ENCODE measurements around the gene FAM181A. TPM values are rescaled to one million over a fixed set of nuclear protein-coding genes. Genes with fewer than 3 reads are reported as not detected.
A peak's percentile ranks its signal among the peaks of the same experiment; 100 is the strongest.

Gene FAM181A
- total and polyA plus RNA-seq, 4 experiments from 2014 or later, result not detected

- Histone ChIP-seq H3K27me3 (ENCODE audit: insufficient read depth, low read length) (no peaks in the 10 kb centered on the region), H3K36me3 (ENCODE audit: insufficient read depth, low read length) (no peaks in the 10 kb centered on the region), H3K9me3 (ENCODE audit: control insufficient read depth in 1 of 2, low read length in 2 of 2) (no peaks in the 10 kb centered on the region), H3K4me1 (ENCODE audit: insufficient read depth, low read length) (peaks cover 3% of the 10 kb centered on the region), H3K27ac (ENCODE audit: low read depth, low read length) (no peak overlapping the region), H3K4me3 (ENCODE audit: low read length in 2 of 2) (no peak overlapping the region)
- CTCF ChIA-PET (ENCODE audit: partially characterized antibody), result interaction anchor here (1.7 to 2.6 kb wide), 2 partner anchors 11 to 12 kb away, joined by 7 read pairs; no protein-coding TSS in a partner anchor
- Mint-ChIP-seq H3K27me3 (peaks cover 2 to 11% of the 10 kb centered on the region in 2 donors), H3K9me3 (no peaks in the 10 kb centered on the region), H3K36me3 (no peaks in the 10 kb centered on the region), H3K4me1 (peaks cover 0 to 2% (median 0%) of the 10 kb centered on the region in 4 donors), H3K4me3 (peak overlapping the region in 1 of 8 donors; percentile 12), H3K27ac (no peak overlapping the region)
- POLR2A ChIA-PET (ENCODE audit: partially characterized antibody), result no interaction called here
- intact Hi-C loops (cut with micrococcal nuclease), result no loop called here
- DNase-seq, result peak in 1 of 5 donors; percentile 38
Measured at GRCh38 chr14:93903342-93904184, 23.6 kb upstream of the FAM181A start.

DNA sequence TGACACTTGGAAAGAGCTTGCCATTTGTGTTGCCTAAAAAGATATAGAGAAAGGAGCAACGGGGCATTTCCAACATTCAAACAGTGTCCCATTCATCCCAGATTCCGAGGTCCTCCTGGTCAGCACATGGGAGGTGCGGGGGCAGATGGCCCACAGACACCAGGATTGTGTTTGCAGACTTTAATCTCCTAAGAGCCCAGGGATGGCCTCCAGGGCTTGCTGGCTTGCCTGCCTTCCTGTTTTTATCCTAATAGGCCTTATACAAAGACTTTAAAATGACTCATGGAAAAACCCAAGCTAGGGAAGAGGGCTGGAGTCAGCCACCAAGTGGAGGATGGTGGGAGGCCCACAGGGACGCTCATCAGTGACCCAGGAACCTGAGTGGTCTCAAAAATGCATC, 21.5 kb upstream of the FAM181A start:
- Mint-ChIP-seq H3K4me1 (peaks cover 0 to 2% (median 0%) of the 10 kb centered on the region in 4 donors), H3K36me3 (no peaks in the 10 kb centered on the region), H3K27ac (no peak overlapping the region), H3K4me3 (no peak overlapping the region), H3K27me3 (peaks cover 2 to 11% of the 10 kb centered on the region in 2 donors), H3K9me3 (no peaks in the 10 kb centered on the region)
- H3K4me1 ChIP-seq (ENCODE audit: insufficient read depth, low read length), result peaks cover 3% of the 10 kb centered on the region
- no peaks in the 10 kb centered on the region for H3K9me3 ChIP-seq (ENCODE audit: control insufficient read depth in 1 of 2, low read length in 2 of 2)
- no peaks in the 10 kb centered on the region for H3K36me3 ChIP-seq (ENCODE audit: insufficient read depth, low read length)
- DNase-seq, result no peak
- POLR2A ChIA-PET (ENCODE audit: partially characterized antibody), result no interaction called here
- no peaks in the 10 kb centered on the region for H3K27me3 ChIP-seq (ENCODE audit: insufficient read depth, low read length)
- no peak overlapping the region for H3K4me3 ChIP-seq (ENCODE audit: low read length in 2 of 2)
- CTCF ChIA-PET (ENCODE audit: partially characterized antibody), result interaction anchor here (1.1 to 2.6 kb wide), 2 partner anchors 10 kb away, joined by 4 to 7 read pairs; no protein-coding TSS in a partner anchor
- no peak overlapping the region for H3K27ac ChIP-seq (ENCODE audit: low read depth, low read length)
- intact Hi-C loops (cut with micrococcal nuclease), result loop anchor here (5.0 kb wide), 1 partner anchor 953 kb away; no protein-coding TSS in a partner anchor

GRCh38 chr14:93906341-93907329, 20.5 kb upstream of the FAM181A start:
- no peak overlapping the region for H3K27ac ChIP-seq (ENCODE audit: low read depth, low read length)
- no peak overlapping the region for H3K27ac Mint-ChIP-seq
- H3K36me3 ChIP-seq (ENCODE audit: insufficient read depth, low read length), result no peaks in the 10 kb centered on the region
- CTCF ChIA-PET (ENCODE audit: partially characterized antibody), result interaction anchor here (1.0 to 1.4 kb wide), 4 partner anchors 9 to 14 kb away, joined by 3 to 4 read pairs (median 4); no protein-coding TSS in a partner anchor
- peaks cover 3% of the 10 kb centered on the region for H3K4me1 ChIP-seq (ENCODE audit: insufficient read depth, low read length)
- H3K27me3 ChIP-seq (ENCODE audit: insufficient read depth, low read length), result no peaks in the 10 kb centered on the region
- no peak overlapping the region for H3K4me3 ChIP-seq (ENCODE audit: low read length in 2 of 2)
- no peaks in the 10 kb centered on the region for H3K9me3 Mint-ChIP-seq
- H3K36me3 Mint-ChIP-seq, result no peaks in the 10 kb centered on the region
- intact Hi-C loops (cut with micrococcal nuclease), result loop anchor here (5.0 kb wide), 1 partner anchor 954 kb away; no protein-coding TSS in a partner anchor
- H3K4me1 Mint-ChIP-seq, result peaks cover 0 to 2% (median 0%) of the 10 kb centered on the region in 4 donors
- H3K9me3 ChIP-seq (ENCODE audit: control insufficient read depth in 1 of 2, low read length in 2 of 2), result no peaks in the 10 kb centered on the region
- POLR2A ChIA-PET (ENCODE audit: partially characterized antibody), result no interaction called here
- peak; percentile 19 to 51 (median 37) for DNase-seq
- H3K4me3 Mint-ChIP-seq, result peak overlapping the region in 1 of 8 donors; percentile 17
- H3K27me3 Mint-ChIP-seq, result peaks cover 2 to 11% of the 10 kb centered on the region in 2 donors

DNA sequence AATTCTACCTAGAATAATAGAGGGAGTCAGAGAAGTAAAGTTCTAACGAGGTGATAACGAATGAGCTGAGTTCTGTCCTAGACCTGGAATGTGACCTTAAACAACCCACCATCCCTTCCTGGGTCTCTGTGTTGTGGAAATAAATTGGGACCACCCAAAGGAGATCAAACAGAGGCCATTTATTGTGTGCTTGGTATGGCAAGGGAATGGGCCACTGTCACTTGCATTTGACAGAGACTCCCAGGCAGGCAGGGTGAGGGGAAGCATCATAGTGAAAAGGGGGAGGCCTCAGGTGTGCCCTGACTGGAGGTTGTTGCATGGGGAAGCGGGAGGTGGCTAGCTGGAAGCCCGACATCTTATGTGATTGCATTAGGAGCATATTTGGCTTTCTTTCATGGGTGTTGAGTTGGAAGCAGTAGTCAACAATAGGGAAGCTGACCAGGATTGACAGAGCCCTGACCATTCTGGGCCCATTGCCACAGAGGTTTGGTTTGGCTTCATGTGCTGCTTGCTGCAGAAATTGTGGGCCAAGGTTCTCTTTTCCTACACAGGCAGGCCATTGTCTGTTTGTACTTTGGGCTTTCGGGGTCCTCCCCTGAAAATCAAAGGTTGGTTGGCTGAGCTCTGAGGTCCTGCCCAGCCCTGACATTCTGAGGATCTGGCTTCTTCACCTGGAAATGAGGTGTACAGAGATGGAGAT, 17.6 kb upstream of the FAM181A start:
- no peak overlapping the region for H3K4me3 ChIP-seq (ENCODE audit: low read length in 2 of 2)
- Mint-ChIP-seq H3K27ac (no peak overlapping the region), H3K36me3 (no peaks in the 10 kb centered on the region), H3K4me3 (no peak overlapping the region), H3K27me3 (peaks cover 0 to 4% of the 10 kb centered on the region in 2 donors), H3K4me1 (peaks cover 0 to 4% (median under 1%) of the 10 kb centered on the region in 4 donors), H3K9me3 (peaks cover 0 to 13% (median 5%) of the 10 kb centered on the region in 8 donors)
- no peak overlapping the region for H3K27ac ChIP-seq (ENCODE audit: low read depth, low read length)
- ChIA-PET CTCF (ENCODE audit: partially characterized antibody) (interaction anchor here (1.2 to 1.7 kb wide), 2 partner anchors 16 to 117 kb away, joined by 3 to 5 read pairs; partner anchors contain the start of gene OTUB2), POLR2A (ENCODE audit: partially characterized antibody) (no interaction called here)
- no peaks in the 10 kb centered on the region for H3K9me3 ChIP-seq (ENCODE audit: control insufficient read depth in 1 of 2, low read length in 2 of 2)
- peaks cover 3% of the 10 kb centered on the region for H3K4me1 ChIP-seq (ENCODE audit: insufficient read depth, low read length)
- H3K36me3 ChIP-seq (ENCODE audit: insufficient read depth, low read length), result no peaks in the 10 kb centered on the region
- no peak for DNase-seq
- intact Hi-C loops (cut with micrococcal nuclease), result loop anchor here (5.0 kb wide), 1 partner anchor 957 kb away; no protein-coding TSS in a partner anchor
- no peaks in the 10 kb centered on the region for H3K27me3 ChIP-seq (ENCODE audit: insufficient read depth, low read length)

DNA sequence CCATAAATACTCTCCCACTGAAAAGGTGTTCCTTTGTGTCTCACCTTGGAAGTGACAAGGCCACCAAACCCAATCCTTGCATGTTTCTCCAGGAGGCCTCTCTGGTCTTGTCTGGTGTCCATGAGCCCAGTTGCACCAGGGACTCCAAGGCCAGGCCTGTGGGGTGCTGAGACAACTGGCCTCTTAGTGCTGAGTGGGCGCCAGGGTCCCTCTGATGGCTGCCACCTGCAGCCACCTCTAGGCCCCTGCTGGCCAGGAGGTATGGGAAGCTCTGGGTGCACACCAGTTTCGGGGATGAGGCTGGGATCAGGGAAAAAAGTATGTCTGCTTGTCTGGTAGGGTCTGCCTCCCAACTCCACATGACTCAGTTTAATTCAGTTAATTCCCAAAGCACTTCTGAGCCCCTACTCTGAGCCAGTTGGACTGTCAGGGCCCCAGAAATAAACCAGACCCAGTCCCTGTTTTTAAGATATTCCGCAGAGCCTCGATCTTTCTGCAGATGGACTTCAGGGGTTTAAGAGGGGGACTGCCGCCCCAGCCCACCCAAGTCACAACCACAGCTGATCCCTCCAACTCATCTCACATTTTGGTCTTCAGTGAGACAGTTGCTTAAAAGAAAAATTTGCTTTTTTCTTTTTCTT, 15.0 kb upstream of the FAM181A start:
- Histone ChIP-seq H3K27me3 (ENCODE audit: insufficient read depth, low read length) (no peaks in the 10 kb centered on the region), H3K36me3 (ENCODE audit: insufficient read depth, low read length) (no peaks in the 10 kb centered on the region), H3K4me3 (ENCODE audit: low read length in 2 of 2) (no peak overlapping the region), H3K4me1 (ENCODE audit: insufficient read depth, low read length) (no peaks in the 10 kb centered on the region), H3K27ac (ENCODE audit: low read depth, low read length) (no peak overlapping the region), H3K9me3 (ENCODE audit: control insufficient read depth in 1 of 2, low read length in 2 of 2) (no peaks in the 10 kb centered on the region)
- no peaks in the 10 kb centered on the region for H3K36me3 Mint-ChIP-seq
- ChIA-PET POLR2A (ENCODE audit: partially characterized antibody) (no interaction called here), CTCF (ENCODE audit: partially characterized antibody) (interaction anchor here (1.1 to 1.6 kb wide), 3 partner anchors 13 to 23 kb away, joined by 3 to 4 read pairs (median 3); no protein-coding TSS in a partner anchor)
- no peak overlapping the region for H3K27ac Mint-ChIP-seq
- H3K27me3 Mint-ChIP-seq, result peaks cover 0 to 5% of the 10 kb centered on the region in 2 donors
- peaks cover 0 to 2% (median under 1%) of the 10 kb centered on the region in 4 donors for H3K4me1 Mint-ChIP-seq
- H3K4me3 Mint-ChIP-seq, result no peak overlapping the region
- no peak for DNase-seq
- intact Hi-C loops (cut with micrococcal nuclease), result no loop called here
- H3K9me3 Mint-ChIP-seq, result peaks cover 0 to 20% (median 5%) of the 10 kb centered on the region in 8 donors

- Mint-ChIP-seq H3K27ac (no peak overlapping the region), H3K4me3 (no peak overlapping the region), H3K27me3 (peaks cover 0 to 5% of the 10 kb centered on the region in 2 donors), H3K9me3 (peaks cover 0 to 20% (median 5%) of the 10 kb centered on the region in 8 donors), H3K4me1 (peaks cover 0 to 2% (median under 1%) of the 10 kb centered on the region in 4 donors), H3K36me3 (no peaks in the 10 kb centered on the region)
- Histone ChIP-seq H3K9me3 (ENCODE audit: control insufficient read depth in 1 of 2, low read length in 2 of 2) (no peaks in the 10 kb centered on the region), H3K27me3 (ENCODE audit: insufficient read depth, low read length) (no peaks in the 10 kb centered on the region), H3K27ac (ENCODE audit: low read depth, low read length) (no peak overlapping the region), H3K4me3 (ENCODE audit: low read length in 2 of 2) (no peak overlapping the region), H3K4me1 (ENCODE audit: insufficient read depth, low read length) (no peaks in the 10 kb centered on the region), H3K36me3 (ENCODE audit: insufficient read depth, low read length) (no peaks in the 10 kb centered on the region)
- ChIA-PET CTCF (ENCODE audit: partially characterized antibody) (no interaction called here), POLR2A (ENCODE audit: partially characterized antibody) (no interaction called here)
- DNase-seq, result no peak
- intact Hi-C loops (cut with micrococcal nuclease), result no loop called here
Measured at GRCh38 chr14:93912782-93913181, 14.4 kb upstream of the FAM181A start.
